ENCODE results near the gene OTOGL.
"Not testable (repeated sequence)": the region's sequence is repeated elsewhere in the genome, so short reads cannot be mapped to it uniquely, and the experiment has no call there.

Gene OTOGL

DNA sequence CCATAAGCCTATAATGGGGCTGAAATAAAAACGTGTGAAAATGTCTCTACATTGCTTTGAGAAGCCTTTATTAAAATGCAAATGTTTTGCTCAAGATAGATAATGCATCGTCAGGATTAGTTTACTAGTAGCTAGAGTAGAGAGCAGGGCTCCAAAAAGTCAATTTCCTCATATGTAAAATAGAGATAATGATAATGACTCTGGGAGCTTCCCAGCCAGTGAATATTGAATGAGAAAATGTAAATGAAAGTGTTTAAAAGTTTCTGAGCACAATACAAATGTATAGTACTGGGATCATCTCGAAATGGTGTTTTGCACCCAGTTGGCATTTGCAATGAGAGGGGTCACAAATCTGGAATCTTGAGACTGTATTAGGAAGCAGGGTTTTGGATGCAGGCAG lies 135.3 kb downstream of the OTOGL start:
- DNase-seq = no peak

DNA sequence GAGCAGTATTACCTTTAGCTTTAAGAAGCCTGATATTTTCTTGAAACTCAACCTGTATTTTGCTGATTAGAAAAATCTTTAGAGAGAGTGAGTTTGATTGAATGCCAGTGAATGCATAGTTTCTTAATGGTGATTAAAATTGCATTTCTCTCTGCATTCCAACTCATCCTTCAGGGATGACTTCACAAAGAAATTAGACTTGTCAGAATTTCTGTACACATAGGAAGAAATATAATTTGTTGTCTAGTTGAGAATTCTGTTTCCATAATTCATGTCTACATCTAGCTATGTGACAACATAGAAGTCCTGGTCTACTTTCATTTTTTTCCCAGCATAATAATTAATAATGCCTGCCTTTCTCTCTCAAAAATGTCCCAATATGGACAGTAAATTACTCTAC lies 136.6 kb downstream of the OTOGL start:
- DNase-seq = no peak

DNA sequence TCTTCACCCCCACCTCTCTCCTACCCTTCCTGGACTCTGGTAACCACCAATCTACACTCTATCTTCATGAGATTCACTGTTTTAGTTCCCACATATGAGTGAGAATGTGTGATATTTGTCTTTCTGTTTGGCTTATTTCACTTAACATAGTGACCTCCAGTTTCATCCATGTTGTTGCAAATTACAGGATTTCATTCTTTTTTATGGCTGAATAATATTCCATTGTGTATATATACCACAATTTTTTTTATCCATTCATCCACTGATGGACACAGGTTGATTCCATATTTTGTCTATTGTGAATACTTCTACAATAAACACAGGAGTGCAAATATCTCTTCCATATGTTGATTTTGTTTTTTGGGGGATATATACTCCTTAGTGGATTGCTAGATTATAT lies 140.5 kb downstream of the OTOGL start:
- no peak for DNase-seq

DNA sequence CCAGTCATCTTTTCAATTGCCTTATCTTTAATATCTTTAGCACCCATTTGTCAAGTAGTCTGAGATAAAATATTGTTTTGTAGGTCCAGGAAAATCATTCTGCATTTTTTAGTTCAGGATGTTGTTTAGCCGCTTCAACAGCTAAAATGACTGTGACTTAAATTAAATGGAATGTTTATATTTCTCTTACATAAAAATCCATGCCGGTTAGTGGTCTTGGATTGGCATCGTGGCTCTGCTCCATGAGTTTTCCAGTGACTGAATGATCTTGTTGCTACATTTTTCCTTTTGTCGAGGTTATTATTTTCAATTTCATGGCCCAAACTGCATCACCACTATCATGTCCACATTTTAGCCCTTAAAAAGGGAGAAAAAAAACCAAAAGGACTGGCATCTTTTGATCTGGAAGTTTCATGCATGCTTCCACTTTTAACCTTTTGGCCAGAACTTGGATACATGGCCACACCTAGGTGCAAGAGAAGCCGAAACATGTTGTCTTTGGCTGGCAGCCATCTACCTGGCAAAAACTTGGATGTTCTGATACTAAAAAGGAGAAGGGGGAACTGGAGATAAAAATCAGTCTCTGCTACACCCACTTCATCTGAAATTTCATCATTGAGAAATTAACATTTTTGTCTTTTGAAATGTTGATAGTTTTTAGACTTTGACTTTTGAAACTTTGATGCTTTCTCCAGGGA lies 142.4 kb downstream of the OTOGL start:
- DNase-seq = no peak

DNA sequence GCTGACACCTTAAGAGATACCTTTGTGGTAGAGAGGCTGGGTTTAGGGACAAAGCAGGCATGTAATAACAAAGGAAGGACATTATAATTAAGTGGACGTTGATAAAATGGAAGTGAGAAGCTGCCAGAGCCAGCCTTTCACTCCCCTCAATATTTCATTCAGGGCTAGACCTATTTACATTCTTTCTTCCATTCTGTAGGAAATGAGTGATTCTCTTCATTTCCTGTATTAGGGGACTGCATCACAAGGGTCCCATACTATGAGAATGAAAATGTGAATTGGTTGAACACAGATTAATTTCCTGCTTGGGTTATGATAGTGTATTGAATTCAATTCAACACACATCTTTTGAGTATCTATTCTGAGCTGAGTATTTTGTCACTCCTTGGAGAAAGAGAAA lies 143.0 kb downstream of the OTOGL start:
- DNase-seq = no peak

DNA sequence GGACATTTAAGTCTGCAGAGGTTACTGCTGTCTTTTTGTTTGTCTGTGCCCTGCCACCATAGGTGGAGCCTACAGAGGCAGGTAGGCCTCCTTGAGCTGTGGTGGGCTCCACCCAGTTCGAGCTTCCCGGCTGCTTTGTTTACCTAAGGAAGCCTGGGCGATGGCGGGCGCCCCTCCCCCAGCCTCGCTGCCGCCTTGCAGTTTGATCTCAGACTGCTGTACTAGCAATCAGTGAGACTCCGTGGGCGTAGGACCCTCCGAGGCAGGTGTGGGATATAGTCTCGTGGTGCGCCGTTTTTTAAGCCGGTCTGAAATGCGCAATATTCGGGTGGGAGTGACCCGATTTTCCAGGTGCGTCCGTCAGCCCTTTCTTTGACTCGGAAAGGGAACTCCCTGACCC lies 150.2 kb downstream of the OTOGL start:
- not testable (repeated sequence) for DNase-seq

DNA sequence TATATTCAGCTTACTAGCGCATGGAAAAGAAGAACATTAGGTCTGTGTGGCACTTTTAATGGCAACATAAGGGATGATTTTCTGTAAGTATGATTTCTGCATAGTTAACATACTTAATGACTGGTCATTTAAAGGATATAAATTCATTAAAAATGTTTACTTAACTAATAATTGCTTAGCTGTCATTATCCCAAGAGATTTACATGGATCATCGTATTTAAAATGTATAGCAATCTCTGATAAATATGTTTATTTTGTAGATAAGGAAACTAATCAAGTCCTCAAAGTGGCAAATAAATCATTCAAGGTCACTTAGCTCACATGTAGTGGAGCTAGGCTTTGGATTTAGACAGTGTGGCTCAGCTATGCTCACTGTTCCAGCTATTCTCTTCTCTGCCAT lies 158.6 kb downstream of the OTOGL start:
- no peak for DNase-seq

DNA sequence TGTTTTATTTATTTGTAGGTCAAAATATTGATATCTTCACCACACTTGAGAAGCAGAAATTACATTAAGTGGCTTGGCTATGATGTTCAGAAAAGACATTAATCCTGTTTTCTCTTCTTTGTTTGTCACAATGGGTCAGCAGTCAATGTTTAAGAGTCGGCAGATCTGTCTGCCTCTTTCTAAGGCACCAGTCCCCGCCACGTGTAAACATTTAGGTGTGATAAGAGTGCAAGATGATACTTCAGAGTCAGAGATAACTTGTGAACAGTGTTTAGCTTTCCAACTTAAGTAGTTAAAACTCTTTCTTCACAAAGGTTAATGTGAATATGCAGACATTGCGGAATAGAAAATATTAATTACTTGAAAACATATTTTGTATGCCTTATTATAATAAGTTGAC lies 160.9 kb downstream of the OTOGL start:
- DNase-seq = no peak

DNA sequence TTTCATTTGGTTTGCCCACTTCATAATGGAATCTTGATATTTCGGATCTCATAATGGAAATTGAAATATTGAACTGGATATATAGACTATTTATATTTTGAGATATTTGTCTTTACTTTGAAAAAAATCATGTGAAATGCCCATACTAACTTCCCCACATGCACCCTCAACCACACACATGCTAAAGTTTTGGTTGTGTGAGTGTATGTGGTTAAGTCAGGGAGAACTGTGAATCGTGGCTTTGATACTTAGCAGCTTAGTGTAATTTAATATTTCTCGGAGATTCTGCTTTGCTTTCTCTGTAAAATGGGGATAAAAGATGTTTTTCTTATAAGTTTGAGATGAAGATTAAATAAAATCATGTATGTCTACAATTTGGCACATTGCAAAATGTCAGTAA lies 162.1 kb downstream of the OTOGL start:
- DNase-seq = no peak

DNA sequence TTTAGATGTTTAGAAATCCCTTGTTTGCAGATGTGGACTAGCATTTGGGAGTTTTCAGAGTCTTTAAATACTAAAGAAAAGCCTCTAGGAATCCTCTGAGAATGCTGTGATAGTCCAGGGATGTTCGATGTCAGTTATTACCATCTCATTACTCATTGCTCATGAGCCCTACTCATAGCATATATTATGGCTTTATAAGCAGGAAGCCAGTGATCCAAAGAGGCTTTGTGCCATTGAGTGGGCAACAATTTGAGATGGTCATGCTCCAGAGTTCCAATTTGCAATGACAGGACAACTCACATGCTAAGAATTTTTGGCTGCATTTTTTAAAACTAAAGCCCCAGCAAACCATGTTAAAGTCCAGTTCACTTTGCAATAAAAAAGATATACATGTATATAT lies 163.0 kb downstream of the OTOGL start:
- no peak for DNase-seq

DNA sequence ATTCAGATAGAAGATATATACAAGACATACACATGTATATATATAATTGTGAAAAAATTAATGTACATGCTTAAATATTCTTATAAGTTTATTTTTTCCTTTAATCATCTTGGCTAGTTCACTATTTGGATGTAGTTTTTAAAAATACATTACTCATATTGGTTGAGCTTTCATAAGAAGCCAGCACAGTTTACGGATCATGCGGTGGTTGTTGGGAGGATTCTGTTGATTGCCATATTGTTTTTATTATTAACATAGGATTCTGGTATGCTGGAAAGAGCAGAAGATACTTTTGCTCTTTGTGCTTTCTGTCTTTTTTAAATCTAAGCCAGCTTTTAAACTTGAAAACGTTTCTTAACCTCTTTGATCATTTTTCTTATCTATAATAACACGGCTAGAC lies 163.4 kb downstream of the OTOGL start:
- DNase-seq = no peak

DNA sequence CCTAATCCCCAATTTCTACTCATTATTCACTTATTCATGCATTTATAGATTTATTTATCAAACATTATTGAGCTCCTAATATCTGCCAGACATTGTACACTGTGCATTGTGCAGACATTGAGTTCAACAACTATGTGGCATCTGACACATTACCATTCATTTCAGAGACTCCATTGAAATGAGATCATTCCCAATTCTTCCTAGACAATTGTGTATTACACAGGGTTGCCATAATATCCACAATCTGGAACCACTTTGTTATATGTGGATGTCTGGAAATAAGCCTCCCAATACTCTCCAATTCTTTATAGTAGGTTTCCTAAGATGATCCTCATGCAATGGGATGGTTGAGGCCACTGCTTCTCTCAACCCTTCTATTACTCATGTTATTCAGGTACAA lies 165.0 kb downstream of the OTOGL start:
- DNase-seq = no peak

DNA sequence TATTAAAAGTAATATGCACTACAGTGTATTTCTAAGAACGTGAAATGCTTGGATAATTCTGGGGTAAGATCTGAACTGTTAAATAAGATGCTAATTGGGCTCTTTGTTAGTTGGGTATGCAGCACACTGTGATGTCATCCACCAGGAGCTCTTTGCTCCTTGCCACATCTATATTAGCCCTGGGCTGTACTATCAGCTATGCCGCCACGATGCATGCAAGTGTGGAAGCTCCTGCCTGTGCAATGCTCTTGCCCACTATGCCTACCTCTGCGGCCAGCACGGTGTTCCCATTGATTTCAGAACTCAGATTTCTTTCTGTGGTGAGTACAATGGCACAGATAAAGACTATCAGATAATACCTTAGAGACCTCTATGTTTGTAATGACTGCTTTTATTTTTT lies 165.6 kb downstream of the OTOGL start:
- DNase-seq = no peak

DNA sequence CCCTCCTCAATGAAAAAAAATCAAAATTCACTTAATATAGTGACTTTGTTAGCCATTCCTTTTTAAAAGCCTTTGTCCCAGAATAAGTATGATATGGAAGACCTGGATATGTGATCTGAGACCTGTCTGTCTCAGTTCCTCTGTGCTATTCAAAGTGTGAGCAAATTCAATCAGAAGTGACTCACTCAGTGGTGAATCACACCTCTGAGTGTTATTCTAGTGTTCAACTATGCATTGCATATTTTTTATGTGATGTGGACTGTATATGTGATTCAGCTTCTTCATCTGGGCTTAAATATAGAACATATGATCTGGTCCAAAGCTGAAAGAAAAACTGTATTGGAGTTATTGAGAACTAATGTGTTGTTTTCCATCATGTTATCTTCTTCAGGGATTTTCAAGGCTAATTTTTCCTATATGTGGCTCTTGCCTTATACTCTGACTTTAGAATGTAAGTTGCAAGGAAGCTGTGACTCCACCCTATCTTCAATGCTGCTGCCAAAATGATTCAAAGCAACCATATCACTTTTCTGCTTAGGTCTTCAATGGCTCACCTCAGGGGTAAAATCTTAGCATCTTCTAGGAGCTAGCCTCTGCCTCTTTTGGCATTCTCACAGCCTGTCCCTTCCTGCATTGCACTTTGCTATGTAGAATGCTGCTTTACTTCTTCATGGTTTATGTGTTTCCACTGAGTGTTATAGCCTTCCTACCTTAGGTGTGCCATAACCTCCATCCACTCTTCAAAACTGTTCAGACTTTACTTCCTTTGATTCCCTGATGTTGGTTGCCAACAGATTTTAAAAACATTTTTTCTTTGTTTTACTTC lies 169.8 kb downstream of the OTOGL start:
- no peak for DNase-seq

DNA sequence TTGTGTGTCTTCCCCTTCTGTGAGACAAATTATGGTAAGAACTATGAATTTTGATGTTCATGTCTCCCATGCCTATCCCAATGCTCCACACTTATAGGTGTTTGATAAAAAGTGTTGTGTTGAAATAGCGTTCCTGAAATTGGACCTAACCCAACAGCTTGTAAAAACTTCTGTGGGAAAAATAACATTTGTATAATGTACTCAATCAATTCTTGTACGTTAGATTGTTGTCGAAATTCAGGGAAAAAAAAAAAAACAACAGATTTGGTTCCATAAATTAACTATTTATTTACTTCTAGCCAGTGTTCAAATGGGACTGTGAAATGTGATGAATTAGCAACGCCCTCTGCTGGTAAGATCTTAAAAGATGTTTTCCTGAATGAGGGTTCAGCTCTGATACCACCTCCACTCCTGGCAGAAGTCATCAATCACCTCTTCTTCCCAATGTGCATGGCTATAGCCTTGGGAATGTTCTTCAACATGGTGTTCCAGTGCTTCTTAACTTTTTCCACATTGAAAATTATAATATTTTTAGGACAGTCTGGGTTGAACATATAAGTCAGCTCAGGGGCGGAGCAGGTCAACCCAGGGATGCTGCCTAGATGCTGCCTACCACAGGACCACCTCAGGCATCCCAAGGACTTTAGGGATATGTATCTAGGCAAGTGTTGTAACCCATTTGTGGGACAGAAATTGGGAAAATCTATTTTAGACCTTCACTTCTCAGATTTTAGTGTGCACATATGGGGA lies 170.6 kb downstream of the OTOGL start:
- peak; percentile 41 for DNase-seq

DNA sequence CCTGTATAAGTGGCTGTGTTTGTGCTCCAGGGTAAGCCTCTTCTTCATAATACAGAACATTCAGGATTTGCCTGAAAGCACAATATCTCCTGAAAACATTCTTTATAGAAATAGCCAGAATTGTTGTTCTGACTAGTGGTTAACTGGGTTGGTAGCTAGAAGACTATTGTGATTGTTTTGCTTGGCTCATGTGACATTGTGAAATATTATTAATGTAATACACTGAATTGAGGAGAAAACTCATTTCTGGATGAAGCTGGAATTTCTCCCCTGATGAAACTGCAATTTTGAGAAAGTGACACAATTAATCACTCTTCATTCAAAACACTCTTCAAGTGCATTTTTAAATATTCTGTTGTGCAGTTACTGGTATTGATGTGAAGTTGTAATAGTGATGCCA lies 172.4 kb downstream of the OTOGL start:
- DNase-seq = no peak

DNA sequence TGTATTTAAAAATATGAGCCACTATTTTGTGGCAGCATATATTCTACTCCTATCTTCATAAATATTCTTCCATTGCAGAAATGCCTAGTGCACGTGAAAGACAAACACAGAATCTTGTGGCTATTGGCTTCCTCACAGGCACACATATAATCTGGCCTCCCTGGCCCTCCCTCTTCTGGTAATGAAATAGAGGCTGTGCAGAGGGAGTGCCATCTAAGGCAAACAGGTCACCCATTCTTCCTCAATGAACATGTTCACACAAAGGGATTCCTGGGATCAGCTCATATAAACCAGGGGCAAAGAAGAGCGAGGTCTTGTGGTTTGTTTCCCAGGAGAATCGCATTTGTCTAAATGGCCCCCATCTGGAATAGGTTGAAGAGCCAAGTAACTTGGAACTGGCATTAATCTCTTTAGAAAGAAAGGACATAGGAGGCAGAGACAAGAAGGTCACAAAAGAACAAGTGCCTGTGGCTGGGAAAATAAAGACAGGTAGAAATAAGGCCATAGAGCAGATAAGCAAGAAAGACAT lies 173.1 kb downstream of the OTOGL start:
- no peak for DNase-seq

DNA sequence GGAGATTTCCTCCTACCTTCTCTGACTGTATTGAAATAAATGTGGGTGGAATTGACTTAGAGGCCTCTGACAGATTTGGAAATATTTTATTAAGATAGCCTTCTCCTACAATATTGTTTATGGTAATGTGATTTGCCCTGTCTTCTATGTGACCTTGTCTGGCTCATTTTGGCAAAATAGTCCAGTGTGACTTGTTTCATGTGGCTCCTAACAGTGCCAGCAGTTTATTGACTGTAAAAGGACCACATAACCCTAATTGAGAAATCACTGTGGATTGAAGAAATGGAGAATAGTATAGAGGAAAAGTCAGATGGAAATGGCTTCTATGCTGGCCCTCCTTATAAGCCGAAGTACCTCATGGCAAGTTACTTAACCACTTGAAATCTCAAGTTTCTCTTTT lies 173.8 kb downstream of the OTOGL start:
- DNase-seq = no peak

DNA sequence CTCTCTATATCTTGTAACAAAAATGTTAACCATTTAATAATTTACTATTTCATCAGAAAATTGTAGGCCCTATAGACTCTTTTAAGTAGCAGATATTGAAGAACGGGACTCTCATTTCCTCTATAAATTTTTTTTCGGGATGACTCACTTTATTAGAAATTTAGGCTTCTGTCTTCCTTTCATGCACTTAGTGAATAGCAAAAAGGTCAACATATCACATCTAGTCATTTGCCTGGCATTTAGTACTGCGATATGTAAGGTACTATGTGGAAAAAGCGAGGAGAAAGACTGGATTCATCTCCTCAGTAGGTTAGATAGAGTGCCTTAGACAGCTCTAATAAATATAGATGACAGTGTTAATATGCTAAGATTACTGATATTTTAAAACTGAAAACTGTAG lies 178.4 kb downstream of the OTOGL start:
- DNase-seq = no peak

DNA sequence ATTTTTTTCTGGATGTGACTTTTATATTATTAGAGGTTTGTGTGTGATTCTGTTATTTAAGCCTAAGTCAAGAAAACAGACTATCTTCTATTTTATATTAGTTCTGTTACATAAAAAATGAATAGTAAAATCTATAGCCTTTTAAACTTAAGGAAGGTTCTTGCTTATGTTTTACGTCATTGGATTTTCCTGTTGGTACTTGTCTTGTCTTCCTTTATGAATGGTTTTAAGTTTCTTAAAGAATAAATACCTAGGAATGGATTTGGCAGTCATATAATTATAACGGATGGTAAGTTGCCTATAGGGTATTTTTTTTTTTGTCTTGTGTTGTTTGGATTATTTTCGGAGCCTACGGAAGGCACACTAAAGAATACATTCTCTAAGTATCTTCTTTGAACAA lies 182.9 kb downstream of the OTOGL start:
- no peak for DNase-seq

DNA sequence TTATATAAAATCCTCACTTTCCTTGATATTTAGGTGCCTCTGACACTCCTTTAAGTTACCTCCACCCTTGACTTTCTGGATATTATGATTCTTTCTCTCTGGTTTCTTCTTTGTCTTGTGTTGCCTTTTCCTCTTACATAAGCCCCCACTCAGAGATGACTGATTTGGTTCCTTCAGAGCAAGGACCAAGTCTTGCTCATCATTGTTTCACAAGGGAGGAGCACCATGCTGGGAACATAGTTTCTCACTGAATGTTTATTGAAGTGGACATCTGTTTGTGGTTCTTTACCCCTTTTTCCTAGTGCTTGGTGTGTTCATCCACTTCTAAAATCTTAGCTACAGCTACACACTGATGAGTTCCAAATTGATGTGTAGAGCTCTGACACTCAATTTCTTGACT lies 183.4 kb downstream of the OTOGL start:
- no peak for DNase-seq

DNA sequence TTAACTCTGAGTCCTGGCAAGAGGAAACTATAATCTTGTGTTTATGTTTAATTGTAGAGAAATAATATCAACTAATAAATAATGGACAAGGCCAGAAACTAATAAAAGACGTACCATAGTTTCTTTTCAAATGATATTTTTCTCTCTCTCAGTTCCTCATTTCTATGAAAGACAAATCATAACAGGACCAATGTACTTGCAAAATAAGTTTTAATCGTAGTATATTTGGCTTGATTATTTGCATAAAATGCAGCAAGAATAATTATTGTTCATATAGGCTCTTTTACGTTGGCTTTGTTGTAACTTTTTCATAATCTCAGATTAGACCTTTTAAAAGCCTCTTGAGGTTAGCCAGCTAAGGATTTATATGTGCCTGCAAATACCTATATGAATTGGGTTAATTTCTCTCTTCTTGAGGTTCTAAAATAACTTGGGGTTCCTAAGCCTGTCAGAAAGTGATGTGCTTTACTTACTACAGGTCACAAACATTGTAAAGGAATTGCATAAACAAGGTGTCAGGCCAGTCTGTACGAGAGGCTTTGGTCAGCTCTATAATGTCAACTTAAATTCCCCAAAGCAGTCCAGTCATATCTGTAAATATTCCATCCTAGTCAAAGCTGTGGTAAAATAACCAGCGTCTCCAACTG lies 191.9 kb downstream of the OTOGL start:
- DNase-seq = no peak

DNA sequence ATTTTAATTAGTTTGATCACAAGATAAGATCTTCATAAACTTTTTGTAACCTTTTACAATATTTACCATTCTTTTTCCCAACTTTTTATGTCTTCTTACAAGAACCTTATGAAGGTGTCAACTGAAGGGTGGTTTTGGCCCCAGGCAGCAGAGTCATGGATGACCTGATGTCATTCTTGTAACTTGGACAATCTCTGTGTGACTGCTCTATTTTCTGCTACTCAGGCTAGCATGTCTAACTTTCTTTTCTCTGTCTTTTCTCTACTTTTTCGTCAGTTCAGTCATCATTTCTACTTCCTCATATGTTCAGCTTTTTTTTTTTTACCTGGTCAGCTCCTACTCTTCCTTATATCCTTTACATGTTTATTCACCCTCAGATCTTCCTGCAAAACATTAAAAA lies 194.0 kb downstream of the OTOGL start:
- DNase-seq = no peak

Measured in NCI-H1092 treated with DMSO at 0.1 percent for 48 hours (cell line).